Suprapubic skin (tissue), 4 donors: ENCODE data around the gene TIAM1. TPM values are rescaled to one million over a fixed set of nuclear protein-coding genes. Genes with fewer than 3 reads are reported as not detected.

Source experiments
- DNase-seq, 2 donors: peaks; one replicate each; pipeline ENCODE4 v3.0.0-alpha.2; 2019; ENCODE audit warnings: low spot score in 2 of 2
- H3K27ac ChIP-seq: fragments of 200-600 bp; sonication (generic); one replicate; pipeline ENCODE4 v1.5.1; 2019
- H3K27me3 ChIP-seq: fragments of 200-600 bp; sonication (generic); one replicate; pipeline ENCODE4 v1.5.1; 2019
- H3K36me3 ChIP-seq: fragments of 200-600 bp; sonication (generic); one replicate; pipeline ENCODE4 v1.5.1; 2019
- H3K4me1 ChIP-seq: fragments of 200-600 bp; sonication (generic); one replicate; pipeline ENCODE4 v1.5.1; 2019
- H3K4me3 ChIP-seq: fragments of 200-600 bp; sonication (generic); one replicate; pipeline ENCODE4 v1.5.1; 2019; ENCODE audit warnings: mild to moderate bottlenecking
- H3K9me3 ChIP-seq: fragments of 200-600 bp; sonication (generic); one replicate; pipeline ENCODE4 v1.5.1; 2019
- CTCF ChIP-seq, 2 donors: fragments of 200-600 bp in 1 of 2; fragments of 450-650 bp in 1 of 2; sonication (generic) in 1 of 2; IDR thresholded peaks; one replicate each; pipeline ENCODE4 v1.5.1; 2016 to 2019; ENCODE audit warnings: antibody characterized with exemption in 2 of 2, mild to moderate bottlenecking in 1 of 2, moderate library complexity in 1 of 2
- EP300 ChIP-seq: sonication (generic); formaldehyde crosslinking; IDR thresholded peaks from one replicate; pipeline ENCODE4 v1.6.1; 2017; ENCODE audit warnings: antibody characterized with exemption
- POLR2A ChIP-seq, 2 donors: fragments of 450-650 bp; IDR thresholded peaks; one replicate each; pipeline ENCODE4 v1.6.1; 2017; ENCODE audit warnings: antibody characterized with exemption in 2 of 2, mild to moderate bottlenecking in 2 of 2, moderate library complexity in 2 of 2
- POLR2AphosphoS5 ChIP-seq, 3 donors: sonication (generic); formaldehyde crosslinking; IDR thresholded peaks; one replicate each; pipeline ENCODE4 v1.6.1; 2017; ENCODE audit warnings: antibody characterized with exemption in 3 of 3
- WGBS: methylation state at CpG from one replicate; pipeline ENCODE4 v1.1.5; 2018; 5-methylcytosine and 5-hydroxymethylcytosine counted together
- total RNA-seq, 4 donors: library from RNA; depleted of rRNA; stranded (reverse); fragments of >200 nt; gene quantifications; one replicate each; pipeline ENCODE4 v1.1.0, GENCODE V29; 2016

Gene TIAM1
- total RNA-seq, result 100 to 1,000 TPM in 1 of 4 donors, 10 to 100 TPM in 3; 71.9 to 135 (median 87.9) TPM

- H3K27me3 ChIP-seq, result peaks cover 5% of the 10 kb centered on the region
- DNase-seq, result peak in 1 of 2 donors; percentile 67
- H3K9me3 ChIP-seq, result no peaks in the 10 kb centered on the region
- H3K36me3 ChIP-seq, result no peaks in the 10 kb centered on the region
- H3K4me3 ChIP-seq, result peak within 1 kb of the TSS; percentile 60
- peak in 1 of 2 donors; percentile 31 for TF ChIP-seq POLR2A (IDR thresholded peaks at IDR 0.05)
- no peak for TF ChIP-seq EP300
- TF ChIP-seq POLR2AphosphoS5 (IDR thresholded peaks at IDR 0.05), result peak in 1 of 3 donors; percentile 59
- under 1% methylated on average over 39 of the region's 49 CpGs for WGBS
- peak within 1 kb of the TSS; percentile 76 for H3K27ac ChIP-seq
- H3K4me1 ChIP-seq, result peaks cover 25% of the 10 kb centered on the region
Measured at GRCh38 chr21:31343680-31344480, at the start of gene TIAM1. Gene TIAM1, minus strand, starts transcription at chr21:31344261. Its CDS starts 77,289 bp downstream, at chr21:31266972.

GRCh38 chr21:31387560-31388186, 43.6 kb upstream of the TIAM1 start:
- 82% methylated on average over 20 of the region's 20 CpGs for WGBS
- Histone ChIP-seq H3K9me3 (no peaks in the 10 kb centered on the region), H3K4me3 (no peak overlapping the region), H3K4me1 (no peaks in the 10 kb centered on the region), H3K27ac (no peak overlapping the region), H3K36me3 (no peaks in the 10 kb centered on the region), H3K27me3 (no peaks in the 10 kb centered on the region)
- TF ChIP-seq CTCF (IDR thresholded peaks at IDR 0.05) (no peak), POLR2A (IDR thresholded peaks at IDR 0.05) (no peak), EP300 (no peak), POLR2AphosphoS5 (IDR thresholded peaks at IDR 0.05) (no peak)
- DNase-seq, result peak in 1 of 2 donors; percentile 56

- Histone ChIP-seq H3K27me3 (no peaks in the 10 kb centered on the region), H3K4me1 (no peaks in the 10 kb centered on the region), H3K9me3 (no peaks in the 10 kb centered on the region), H3K4me3 (no peak overlapping the region), H3K36me3 (no peaks in the 10 kb centered on the region), H3K27ac (no peak overlapping the region)
- no peak for DNase-seq
- TF ChIP-seq POLR2AphosphoS5 (IDR thresholded peaks at IDR 0.05) (no peak), CTCF (IDR thresholded peaks at IDR 0.05) (no peak), EP300 (no peak), POLR2A (IDR thresholded peaks at IDR 0.05) (no peak)
- WGBS, result 75% methylated on average over 5 of the region's 5 CpGs
Measured at GRCh38 chr21:31386006-31386405, 41.9 kb upstream of the TIAM1 start.

GRCh38 chr21:31383770-31384169, 39.7 kb upstream of the TIAM1 start:
- no peak for TF ChIP-seq POLR2AphosphoS5 (IDR thresholded peaks at IDR 0.05)
- no peak for TF ChIP-seq CTCF (IDR thresholded peaks at IDR 0.05)
- no peak for TF ChIP-seq POLR2A (IDR thresholded peaks at IDR 0.05)
- TF ChIP-seq EP300, result no peak
- Histone ChIP-seq H3K27ac (no peak overlapping the region), H3K36me3 (no peaks in the 10 kb centered on the region), H3K27me3 (no peaks in the 10 kb centered on the region), H3K9me3 (no peaks in the 10 kb centered on the region), H3K4me3 (no peak overlapping the region), H3K4me1 (no peaks in the 10 kb centered on the region)
- WGBS, result 55% methylated on average over 8 of the region's 8 CpGs
- DNase-seq, result no peak

GRCh38 chr21:31382060-31382459, 38.0 kb upstream of the TIAM1 start:
- Histone ChIP-seq H3K36me3 (no peaks in the 10 kb centered on the region), H3K27me3 (no peaks in the 10 kb centered on the region), H3K9me3 (no peaks in the 10 kb centered on the region), H3K27ac (no peak overlapping the region), H3K4me3 (no peak overlapping the region), H3K4me1 (no peaks in the 10 kb centered on the region)
- TF ChIP-seq POLR2A (IDR thresholded peaks at IDR 0.05) (no peak), CTCF (IDR thresholded peaks at IDR 0.05) (no peak), EP300 (no peak), POLR2AphosphoS5 (IDR thresholded peaks at IDR 0.05) (no peak)
- no peak for DNase-seq
- WGBS, result 89% methylated on average over 5 of the region's 5 CpGs
